ENCODE results near the gene APH1A.
"Not testable (repeated sequence)": the region's sequence is repeated elsewhere in the genome, so short reads cannot be mapped to it uniquely, and the experiment has no call there.

The APH1A gene

GRCh38 chr1:150234566-150235293 lies 34.1 kb downstream of the APH1A start:
- CTCF ChIA-PET = interaction anchor here (1.5 kb wide), 1 partner anchor 20 kb away, joined by 3 read pairs; no protein-coding TSS in a partner anchor
- DNase-seq (ENCODE audit: extremely low spot score) = peak; percentile 89
- POLR2A ChIA-PET = interaction anchor here (0.6 to 0.7 kb wide), 2 partner anchors 12 to 243 kb away, joined by 5 to 6 read pairs; no protein-coding TSS in a partner anchor
- TF ChIP-seq CTCF (IDR thresholded peaks at IDR 0.05; ENCODE audit: control extremely low read depth, extremely low read depth, low read depth, missing control alignments) = no peak

GRCh38 chr1:150234309-150234565 lies 34.6 kb downstream of the APH1A start:
- ChIA-PET CTCF (interaction anchor here (1.1 to 1.5 kb wide), 3 partner anchors 20 to 229 kb away, joined by 3 read pairs; no protein-coding TSS in a partner anchor), POLR2A (interaction anchor here (0.6 to 0.7 kb wide), 3 partner anchors 12 to 750 kb away, joined by 3 to 6 read pairs (median 4); partner anchors contain the start of gene PLEKHO1)
- DNase-seq (ENCODE audit: extremely low spot score) = no peak
- TF ChIP-seq CTCF (IDR thresholded peaks at IDR 0.05; ENCODE audit: control extremely low read depth, extremely low read depth, low read depth, missing control alignments) = no peak

DNA sequence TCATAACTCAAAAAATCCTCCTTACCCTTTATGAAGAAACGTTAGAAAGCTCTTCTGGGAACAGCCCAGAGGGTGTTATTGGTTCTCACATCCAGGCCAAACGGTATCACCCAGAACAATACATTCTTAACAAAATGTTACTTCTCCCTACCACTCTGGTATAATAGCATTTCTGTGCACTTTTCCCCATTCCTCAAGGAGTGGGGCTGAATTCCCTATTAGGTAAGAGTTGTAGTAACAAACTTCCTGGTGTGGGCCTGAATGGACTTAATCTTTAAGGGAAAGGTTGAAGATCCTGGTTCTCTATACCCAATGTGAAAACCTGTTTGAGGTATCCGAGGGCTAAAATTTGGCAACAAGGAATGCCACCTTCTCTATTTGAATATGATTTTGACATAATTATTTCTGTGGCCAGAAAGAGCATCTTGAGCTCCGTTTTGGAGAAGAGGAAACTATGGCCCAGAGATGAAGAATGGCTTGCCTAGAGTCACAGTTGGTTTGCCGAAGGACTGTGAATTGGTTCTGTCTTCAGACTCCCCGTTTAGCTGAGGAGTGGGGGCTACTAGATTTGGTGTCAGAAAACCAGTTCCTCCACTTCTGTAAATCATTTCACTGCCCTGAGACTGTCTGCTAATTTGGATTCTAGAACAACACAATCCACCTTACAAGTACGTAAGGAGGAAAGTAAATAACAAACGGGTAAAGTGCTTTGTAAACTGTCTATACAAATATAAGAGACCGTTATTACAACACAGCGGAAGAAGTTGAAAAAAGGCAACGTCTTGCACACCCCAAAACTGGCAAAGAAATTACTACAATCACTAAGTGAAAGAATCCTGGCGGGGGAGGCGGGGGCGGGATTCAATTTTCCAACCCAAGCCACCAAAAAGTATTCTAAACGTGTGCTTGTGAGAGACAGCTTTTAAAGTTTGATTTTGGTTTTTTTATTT lies 35.2 kb downstream of the APH1A start:
- no peak for DNase-seq (ENCODE audit: extremely low spot score)
- POLR2A ChIA-PET = interaction anchor here (0.6 to 0.7 kb wide), 4 partner anchors 11 to 751 kb away, joined by 3 to 6 read pairs (median 4); partner anchors contain the start of gene PLEKHO1
- no peak for TF ChIP-seq CTCF (IDR thresholded peaks at IDR 0.05; ENCODE audit: control extremely low read depth, extremely low read depth, low read depth, missing control alignments)
- CTCF ChIA-PET = interaction anchor here (1.1 to 1.5 kb wide), 4 partner anchors 9 to 230 kb away, joined by 3 read pairs; no protein-coding TSS in a partner anchor

- CTCF ChIA-PET = interaction anchor here (1.2 to 1.5 kb wide), 3 partner anchors 9 to 23 kb away, joined by 3 read pairs; no protein-coding TSS in a partner anchor
- POLR2A ChIA-PET = interaction anchor here (0.6 kb wide), 1 partner anchor 243 kb away, joined by 3 read pairs; no protein-coding TSS in a partner anchor
- not testable (repeated sequence) for DNase-seq (ENCODE audit: extremely low spot score)
Observed at GRCh38 chr1:150232921-150233320, 35.9 kb downstream of the APH1A start.

DNA sequence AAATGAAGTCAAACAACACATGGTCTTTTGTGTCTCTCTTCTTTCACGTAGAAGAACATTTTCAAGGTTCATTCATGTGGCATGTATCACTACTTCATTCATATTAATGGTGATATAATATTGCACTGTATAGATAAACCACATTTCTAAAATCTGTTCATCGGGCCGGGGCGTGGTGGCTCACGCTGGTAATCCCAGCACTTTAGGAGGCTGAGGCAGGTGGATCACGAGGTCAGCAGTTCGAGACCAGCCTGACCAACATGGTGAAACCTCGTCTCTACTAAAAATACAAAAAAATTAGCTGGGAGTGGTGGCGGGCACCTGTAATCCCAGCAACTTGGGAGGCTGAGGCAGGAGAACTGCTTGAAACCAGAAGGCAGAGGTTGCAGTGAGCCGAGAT lies 40.6 kb downstream of the APH1A start:
- POLR2A ChIA-PET; DNase-seq (ENCODE audit: extremely low spot score): not testable (repeated sequence)
- CTCF ChIA-PET = interaction anchor here (1.2 to 1.7 kb wide), 2 partner anchors 15 to 27 kb away, joined by 3 to 4 read pairs; no protein-coding TSS in a partner anchor

GRCh38 chr1:150227228-150227627 lies 41.6 kb downstream of the APH1A start:
- CTCF ChIA-PET = interaction anchor here (1.2 kb wide), 1 partner anchor 14 kb away, joined by 3 read pairs; no protein-coding TSS in a partner anchor
- no peak for DNase-seq (ENCODE audit: extremely low spot score)
- POLR2A ChIA-PET = no interaction called here
- TF ChIP-seq CTCF (IDR thresholded peaks at IDR 0.05; ENCODE audit: control extremely low read depth, extremely low read depth, low read depth, missing control alignments) = no peak

GRCh38 chr1:150226486-150226885 lies 42.3 kb downstream of the APH1A start:
- DNase-seq (ENCODE audit: extremely low spot score) = no peak

More at GRCh38 chr1:150226486-150226885, 42.3 kb downstream of the APH1A start:
- POLR2A ChIA-PET = no interaction called here
- TF ChIP-seq CTCF (IDR thresholded peaks at IDR 0.05; ENCODE audit: control extremely low read depth, extremely low read depth, low read depth, missing control alignments) = no peak
- CTCF ChIA-PET = interaction anchor here (0.7 kb wide), 1 partner anchor 11 kb away, joined by 3 read pairs; no protein-coding TSS in a partner anchor

All from GM10248 (cell line).